Esophagus muscularis mucosa (tissue), 3 donors: Measurements from ENCODE around the gene STAP2.

Experiments
- POLR2A ChIP-seq: fragments of 450-650 bp; IDR thresholded peaks from one replicate; pipeline ENCODE4 v1.6.1; 2017; ENCODE audit warnings: antibody characterized with exemption, moderate library complexity, mild to moderate bottlenecking, low read depth
- TF ChIP-seq, protein P1 (sequence below), 3 experiments: fragments of 200-600 bp in 2 of 3; fragments of 450-650 bp in 1 of 3; sonication (generic) in 2 of 3; IDR thresholded peaks; one replicate each; pipeline ENCODE4 v1.5.1; 2017 to 2019; ENCODE audit warnings: antibody characterized with exemption in 3 of 3, mild to moderate bottlenecking in 2 of 3, moderate library complexity in 1 of 3

DNA sequence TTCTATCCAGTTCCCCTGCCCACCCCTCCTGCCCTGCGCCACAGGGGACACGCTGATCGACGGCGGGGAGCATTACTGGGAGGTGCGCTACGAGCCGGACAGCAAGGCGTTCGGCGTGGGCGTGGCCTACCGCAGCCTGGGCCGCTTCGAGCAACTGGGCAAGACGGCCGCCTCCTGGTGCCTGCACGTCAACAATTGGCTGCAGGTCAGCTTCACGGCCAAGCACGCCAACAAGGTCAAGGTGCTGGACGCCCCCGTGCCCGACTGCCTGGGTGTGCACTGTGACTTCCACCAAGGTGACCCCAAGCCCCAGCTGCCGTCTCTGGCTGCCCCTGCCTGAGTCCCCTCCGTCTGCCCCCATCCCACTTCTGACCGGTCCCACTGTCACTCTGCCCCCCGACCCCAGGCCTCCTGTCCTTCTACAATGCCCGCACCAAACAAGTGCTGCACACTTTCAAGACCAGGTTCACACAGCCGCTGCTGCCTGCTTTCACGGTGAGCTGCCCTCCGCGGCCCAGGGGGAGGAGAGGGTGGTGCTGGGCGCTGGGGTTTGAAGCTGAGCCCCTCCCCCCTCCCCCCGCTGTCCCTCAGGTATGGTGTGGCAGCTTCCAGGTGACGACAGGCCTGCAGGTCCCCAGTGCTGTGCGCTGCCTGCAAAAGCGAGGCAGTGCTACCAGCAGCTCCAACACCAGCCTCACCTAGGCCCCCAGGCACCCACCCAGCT lies 15.5 kb downstream of the STAP2 start:
- no peak for TF ChIP-seq POLR2A
- TF ChIP-seq, protein P1, sequence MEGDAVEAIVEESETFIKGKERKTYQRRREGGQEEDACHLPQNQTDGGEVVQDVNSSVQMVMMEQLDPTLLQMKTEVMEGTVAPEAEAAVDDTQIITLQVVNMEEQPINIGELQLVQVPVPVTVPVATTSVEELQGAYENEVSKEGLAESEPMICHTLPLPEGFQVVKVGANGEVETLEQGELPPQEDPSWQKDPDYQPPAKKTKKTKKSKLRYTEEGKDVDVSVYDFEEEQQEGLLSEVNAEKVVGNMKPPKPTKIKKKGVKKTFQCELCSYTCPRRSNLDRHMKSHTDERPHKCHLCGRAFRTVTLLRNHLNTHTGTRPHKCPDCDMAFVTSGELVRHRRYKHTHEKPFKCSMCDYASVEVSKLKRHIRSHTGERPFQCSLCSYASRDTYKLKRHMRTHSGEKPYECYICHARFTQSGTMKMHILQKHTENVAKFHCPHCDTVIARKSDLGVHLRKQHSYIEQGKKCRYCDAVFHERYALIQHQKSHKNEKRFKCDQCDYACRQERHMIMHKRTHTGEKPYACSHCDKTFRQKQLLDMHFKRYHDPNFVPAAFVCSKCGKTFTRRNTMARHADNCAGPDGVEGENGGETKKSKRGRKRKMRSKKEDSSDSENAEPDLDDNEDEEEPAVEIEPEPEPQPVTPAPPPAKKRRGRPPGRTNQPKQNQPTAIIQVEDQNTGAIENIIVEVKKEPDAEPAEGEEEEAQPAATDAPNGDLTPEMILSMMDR (IDR thresholded peaks at IDR 0.05), result no peak
